DND-41 (cell line): ENCODE data around the gene OR2T1.

Experiments
- EZH2 ChIP-seq: IDR thresholded peaks from 3 replicates; pipeline ENCODE4 v1.6.1; 2012; ENCODE audit warnings: borderline replicate concordance, low read depth, mild to moderate bottlenecking, moderate library complexity, low read length, inconsistent platforms; ENCODE audit not compliant: severe bottlenecking
- TF ChIP-seq, protein P1 (sequence below): IDR thresholded peaks from 2 replicates; pipeline ENCODE4 v1.5.1; 2012; ENCODE audit warnings: borderline replicate concordance, low read length, moderate library complexity, mild to moderate bottlenecking; ENCODE audit not compliant: poor library complexity, severe bottlenecking; ENCODE audit errors: extremely low read depth

DNA sequence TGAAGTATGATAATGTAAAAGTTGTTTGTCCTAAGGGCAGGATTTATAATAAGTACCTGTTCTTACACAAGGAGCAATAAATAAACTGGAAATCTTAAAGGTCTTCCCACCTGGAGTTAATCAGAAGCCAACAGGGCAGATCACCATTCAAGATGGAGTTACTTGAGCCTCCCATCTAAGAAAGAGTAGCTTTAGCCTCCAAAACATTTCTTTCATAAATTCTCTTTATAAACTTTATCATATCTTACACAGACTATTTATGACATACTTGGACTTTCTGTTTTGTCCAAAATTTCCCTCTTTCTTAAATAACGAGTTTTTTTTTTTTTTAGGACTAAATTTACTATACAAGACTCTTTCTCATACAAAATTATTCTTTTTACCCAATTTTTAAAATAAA lies 18.5 kb downstream of the OR2T1 start:
- TF ChIP-seq, protein P1, sequence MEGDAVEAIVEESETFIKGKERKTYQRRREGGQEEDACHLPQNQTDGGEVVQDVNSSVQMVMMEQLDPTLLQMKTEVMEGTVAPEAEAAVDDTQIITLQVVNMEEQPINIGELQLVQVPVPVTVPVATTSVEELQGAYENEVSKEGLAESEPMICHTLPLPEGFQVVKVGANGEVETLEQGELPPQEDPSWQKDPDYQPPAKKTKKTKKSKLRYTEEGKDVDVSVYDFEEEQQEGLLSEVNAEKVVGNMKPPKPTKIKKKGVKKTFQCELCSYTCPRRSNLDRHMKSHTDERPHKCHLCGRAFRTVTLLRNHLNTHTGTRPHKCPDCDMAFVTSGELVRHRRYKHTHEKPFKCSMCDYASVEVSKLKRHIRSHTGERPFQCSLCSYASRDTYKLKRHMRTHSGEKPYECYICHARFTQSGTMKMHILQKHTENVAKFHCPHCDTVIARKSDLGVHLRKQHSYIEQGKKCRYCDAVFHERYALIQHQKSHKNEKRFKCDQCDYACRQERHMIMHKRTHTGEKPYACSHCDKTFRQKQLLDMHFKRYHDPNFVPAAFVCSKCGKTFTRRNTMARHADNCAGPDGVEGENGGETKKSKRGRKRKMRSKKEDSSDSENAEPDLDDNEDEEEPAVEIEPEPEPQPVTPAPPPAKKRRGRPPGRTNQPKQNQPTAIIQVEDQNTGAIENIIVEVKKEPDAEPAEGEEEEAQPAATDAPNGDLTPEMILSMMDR = no peak
- no peak for TF ChIP-seq EZH2
